NOMO-1 (cell line): ENCODE data around the gene POLN.
"Not testable (repeated sequence)": the region's sequence is repeated elsewhere in the genome, so short reads cannot be mapped to it uniquely, and the experiment has no call there.

ENCODE experiments used
- DNase-seq, 2 experiments: peaks; one replicate each; lab custom pipeline; 2025; ENCODE audit not compliant: unreplicated experiment in 2 of 2; lab: John Stamatoyannopoulos, UW

Gene POLN

GRCh38 chr4:2172161-2172560 is 69.8 kb downstream of the POLN start:
- DNase-seq = peak; percentile 69 to 77

GRCh38 chr4:2168469-2169319 is 73.2 kb downstream of the POLN start:
- DNase-seq = no peak

- DNase-seq = no peak
Measured at GRCh38 chr4:2166253-2166652, 75.7 kb downstream of the POLN start.

- DNase-seq = no peak
Measured at GRCh38 chr4:2165391-2165790, 76.5 kb downstream of the POLN start.

- no peak for DNase-seq
Measured at GRCh38 chr4:2163311-2163821, 78.6 kb downstream of the POLN start.

- not testable (repeated sequence) for DNase-seq
Measured at GRCh38 chr4:2161092-2161703, 80.7 kb downstream of the POLN start.

GRCh38 chr4:2159931-2160330 is 82.0 kb downstream of the POLN start:
- DNase-seq = no peak

- no peak for DNase-seq
Measured at GRCh38 chr4:2155246-2155645, 86.7 kb downstream of the POLN start.

- DNase-seq = no peak
Measured at GRCh38 chr4:2154215-2154740, 87.6 kb downstream of the POLN start.

GRCh38 chr4:2151544-2151943 is 90.4 kb downstream of the POLN start:
- no peak for DNase-seq

GRCh38 chr4:2150076-2150475 is 91.8 kb downstream of the POLN start:
- no peak for DNase-seq

GRCh38 chr4:2142630-2143427 is 99.1 kb downstream of the POLN start:
- no peak for DNase-seq

GRCh38 chr4:2141762-2142451 is 100.0 kb downstream of the POLN start:
- DNase-seq = no peak

- DNase-seq = no peak
Measured at GRCh38 chr4:2141022-2141761, 100.7 kb downstream of the POLN start.

- DNase-seq = no peak
Measured at GRCh38 chr4:2138846-2139500, 102.9 kb downstream of the POLN start.

GRCh38 chr4:2136726-2137125 is 105.2 kb downstream of the POLN start:
- no peak for DNase-seq

- peak; percentile 5 to 31 for DNase-seq
Measured at GRCh38 chr4:2135083-2135482, 106.8 kb downstream of the POLN start.

- DNase-seq = no peak
Measured at GRCh38 chr4:2132438-2132837, 109.5 kb downstream of the POLN start.

- no peak for DNase-seq
Measured at GRCh38 chr4:2127609-2128332, 114.2 kb downstream of the POLN start.
